ENCODE results near the gene CRMP1.
"Not testable (repeated sequence)": the region's sequence is repeated elsewhere in the genome, so short reads cannot be mapped to it uniquely, and the experiment has no call there.

Gene CRMP1

DNA sequence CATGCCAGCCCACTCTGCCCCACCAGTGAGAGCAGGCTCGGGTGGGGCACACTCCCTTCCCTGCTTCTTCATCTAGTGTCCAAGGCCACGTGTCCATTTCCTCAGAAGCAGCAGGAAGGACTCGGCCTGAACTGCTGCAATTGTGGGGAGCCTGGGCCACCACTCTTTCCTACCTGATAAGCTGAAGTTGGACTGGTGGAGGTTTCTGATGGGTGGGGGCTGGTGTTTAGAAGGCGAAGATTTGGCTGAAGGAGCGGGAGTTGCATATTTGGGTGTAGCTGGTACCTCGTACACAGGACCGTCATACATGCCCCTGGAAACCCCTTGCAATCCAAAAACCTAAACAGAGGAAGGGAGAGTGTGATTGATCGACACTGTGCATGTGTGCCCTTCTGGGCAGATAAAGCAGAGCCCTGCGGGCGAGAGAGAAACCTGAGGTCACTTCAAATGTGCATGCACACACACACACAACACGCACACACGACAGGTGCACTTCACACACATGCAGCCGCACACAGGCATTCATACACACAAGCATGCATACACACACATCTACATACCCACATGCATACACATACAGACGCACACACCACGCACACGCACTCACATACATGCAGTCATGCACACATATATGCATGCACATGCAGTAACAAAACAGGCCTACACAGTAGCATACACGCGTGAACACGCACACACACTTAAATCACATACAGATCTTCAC is 67.4 kb downstream of the CRMP1 start:
- in situ Hi-C loops (cut with HindIII; ENCODE audit: low sequenced_read_pairs), result no loop called here

DNA sequence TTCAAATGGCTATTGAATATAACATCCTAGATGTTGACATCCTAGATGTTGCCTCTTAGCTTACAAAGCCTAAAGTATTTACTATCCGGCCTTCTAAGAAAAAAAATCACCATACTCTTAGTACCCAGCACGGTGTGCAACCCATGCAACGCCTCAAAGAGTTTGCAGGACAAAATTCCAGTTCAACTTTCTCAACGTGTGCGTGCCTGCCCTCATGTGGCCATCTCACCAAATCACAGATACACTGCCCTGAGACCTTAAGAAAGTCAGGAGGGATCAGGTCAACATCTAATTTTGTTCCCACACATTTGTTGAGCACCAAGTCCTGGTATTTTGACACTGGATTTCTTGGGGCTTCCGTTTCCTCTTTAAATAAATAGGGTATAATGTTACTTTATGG is 68.3 kb downstream of the CRMP1 start:
- in situ Hi-C loops (cut with HindIII; ENCODE audit: low sequenced_read_pairs), result no loop called here

DNA sequence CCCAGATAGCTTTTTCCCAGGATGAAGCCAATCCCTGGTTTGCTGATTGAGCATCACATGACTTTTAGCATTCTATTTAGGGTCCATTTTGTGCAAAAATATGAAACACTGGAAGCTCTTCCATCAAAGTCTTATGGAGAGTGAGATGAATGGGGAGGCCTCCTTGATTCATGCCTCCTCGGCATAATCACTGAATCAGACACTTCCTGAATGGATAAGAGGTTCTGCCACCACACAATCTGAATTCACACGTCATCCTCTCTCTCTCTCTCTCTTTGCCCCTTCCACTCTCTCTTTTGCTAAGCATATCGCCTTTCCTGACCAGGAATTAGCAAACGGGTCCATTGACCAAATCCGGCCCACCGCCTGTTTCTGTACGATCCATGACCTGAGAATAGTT is 68.7 kb downstream of the CRMP1 start:
- in situ Hi-C loops (cut with HindIII; ENCODE audit: low sequenced_read_pairs), result no loop called here

- in situ Hi-C loops (cut with HindIII; ENCODE audit: low sequenced_read_pairs), result no loop called here
Observed at GRCh38 chr4:5823542-5824211, 69.2 kb downstream of the CRMP1 start.

- in situ Hi-C loops (cut with HindIII; ENCODE audit: low sequenced_read_pairs), result no loop called here
Observed at GRCh38 chr4:5822619-5823018, 70.3 kb downstream of the CRMP1 start.

- in situ Hi-C loops (cut with HindIII; ENCODE audit: low sequenced_read_pairs), result no loop called here
Observed at GRCh38 chr4:5821665-5822358, 71.1 kb downstream of the CRMP1 start.

DNA sequence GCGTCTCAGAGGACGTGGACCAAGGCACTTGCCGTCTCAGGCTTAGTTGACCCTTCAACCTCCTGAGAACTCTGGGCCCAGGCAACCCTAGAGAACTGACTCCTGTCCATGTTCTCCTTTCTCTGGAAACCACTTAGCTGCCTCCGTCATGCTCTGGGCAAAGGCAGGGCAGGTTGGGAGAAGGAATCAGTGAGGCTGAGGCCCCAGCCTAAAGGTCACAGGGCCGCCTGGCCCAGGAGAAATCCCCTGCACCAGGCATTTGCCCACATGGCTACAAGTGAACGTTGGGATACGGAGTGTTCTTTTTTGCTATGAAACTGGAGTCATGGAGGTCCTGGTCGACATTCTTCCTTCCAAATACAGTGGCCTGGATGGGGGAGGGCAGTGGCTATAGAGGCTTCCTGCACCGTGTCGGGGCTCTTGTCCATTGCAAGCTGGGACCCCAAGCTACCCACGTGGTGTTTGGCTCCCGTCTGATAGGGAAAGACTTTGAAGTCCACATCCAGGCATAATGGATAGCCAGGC is 76.0 kb downstream of the CRMP1 start:
- in situ Hi-C loops (cut with HindIII; ENCODE audit: low sequenced_read_pairs), result loop anchor here (5.0 kb wide), 1 partner anchor 45 kb away; no protein-coding TSS in a partner anchor

DNA sequence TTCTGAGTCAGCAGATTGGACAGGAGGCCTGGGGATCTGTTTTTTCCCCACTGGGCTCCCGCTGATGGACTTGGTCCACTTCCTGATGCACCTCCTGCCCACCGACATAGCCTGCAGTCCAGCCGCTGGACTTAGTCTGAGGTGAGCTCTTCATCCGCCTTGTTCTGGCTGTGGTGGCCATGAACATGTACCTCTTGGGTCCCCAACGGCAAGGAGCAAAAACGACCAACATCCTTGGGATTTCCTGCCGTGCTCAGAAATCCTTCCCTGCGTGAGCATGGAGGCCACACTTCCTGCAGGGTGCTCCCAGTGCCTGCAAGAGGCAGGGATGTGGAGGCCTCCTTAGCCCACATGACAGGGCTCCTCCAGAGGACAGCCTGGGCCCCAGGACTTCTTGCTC is 76.8 kb downstream of the CRMP1 start:
- in situ Hi-C loops (cut with HindIII; ENCODE audit: low sequenced_read_pairs), result loop anchor here (5.0 kb wide), 1 partner anchor 44 kb away; no protein-coding TSS in a partner anchor

- in situ Hi-C loops (cut with HindIII; ENCODE audit: low sequenced_read_pairs), result loop anchor here (5.0 kb wide), 1 partner anchor 43 kb away; no protein-coding TSS in a partner anchor
Observed at GRCh38 chr4:5815641-5816040, 77.2 kb downstream of the CRMP1 start.

DNA sequence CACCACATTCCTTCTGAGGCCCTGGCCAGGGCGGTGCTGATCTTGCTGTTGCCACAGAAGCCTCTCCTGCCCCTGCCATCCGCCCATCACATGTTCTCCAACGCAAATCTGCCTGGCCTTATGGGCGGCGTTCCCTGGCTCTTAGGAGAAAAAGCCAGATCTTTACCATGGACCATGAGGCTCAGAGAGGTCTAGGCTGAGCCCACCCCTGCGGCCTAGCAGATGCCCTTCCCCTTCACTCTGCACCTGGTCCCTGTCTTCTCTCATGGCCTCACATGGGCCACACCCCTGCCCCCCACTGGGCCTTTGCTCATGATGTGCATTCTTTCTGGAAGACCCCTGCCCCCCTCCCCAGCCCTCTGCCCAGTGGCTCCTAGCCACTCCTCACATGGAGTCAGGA is 78.5 kb downstream of the CRMP1 start:
- in situ Hi-C loops (cut with HindIII; ENCODE audit: low sequenced_read_pairs), result no loop called here

- in situ Hi-C loops (cut with HindIII; ENCODE audit: low sequenced_read_pairs), result no loop called here
Observed at GRCh38 chr4:5813882-5814255, 79.0 kb downstream of the CRMP1 start.

- in situ Hi-C loops (cut with HindIII; ENCODE audit: low sequenced_read_pairs), result no loop called here
Observed at GRCh38 chr4:5812506-5813229, 80.2 kb downstream of the CRMP1 start.

DNA sequence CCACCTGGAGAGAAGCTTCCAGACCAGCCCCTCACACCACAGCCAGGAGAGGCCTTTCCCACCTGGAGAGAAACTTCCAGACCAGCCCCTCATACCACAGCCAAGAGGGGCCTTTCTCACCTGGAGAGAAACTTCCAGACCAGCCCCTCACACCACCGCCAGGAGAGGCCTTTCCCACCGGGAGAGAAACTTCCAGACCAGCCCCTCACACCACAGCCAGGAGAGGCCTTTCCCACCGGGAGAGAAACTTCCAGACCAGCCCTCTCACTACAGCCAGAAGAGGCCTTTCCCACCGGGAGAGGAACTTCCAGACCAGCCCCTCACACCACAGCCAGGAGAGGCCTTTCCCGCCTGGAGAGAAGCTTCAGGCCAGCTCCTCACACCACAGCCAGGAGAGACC is 80.8 kb downstream of the CRMP1 start:
- in situ Hi-C loops (cut with HindIII; ENCODE audit: low sequenced_read_pairs), result not testable (repeated sequence)

DNA sequence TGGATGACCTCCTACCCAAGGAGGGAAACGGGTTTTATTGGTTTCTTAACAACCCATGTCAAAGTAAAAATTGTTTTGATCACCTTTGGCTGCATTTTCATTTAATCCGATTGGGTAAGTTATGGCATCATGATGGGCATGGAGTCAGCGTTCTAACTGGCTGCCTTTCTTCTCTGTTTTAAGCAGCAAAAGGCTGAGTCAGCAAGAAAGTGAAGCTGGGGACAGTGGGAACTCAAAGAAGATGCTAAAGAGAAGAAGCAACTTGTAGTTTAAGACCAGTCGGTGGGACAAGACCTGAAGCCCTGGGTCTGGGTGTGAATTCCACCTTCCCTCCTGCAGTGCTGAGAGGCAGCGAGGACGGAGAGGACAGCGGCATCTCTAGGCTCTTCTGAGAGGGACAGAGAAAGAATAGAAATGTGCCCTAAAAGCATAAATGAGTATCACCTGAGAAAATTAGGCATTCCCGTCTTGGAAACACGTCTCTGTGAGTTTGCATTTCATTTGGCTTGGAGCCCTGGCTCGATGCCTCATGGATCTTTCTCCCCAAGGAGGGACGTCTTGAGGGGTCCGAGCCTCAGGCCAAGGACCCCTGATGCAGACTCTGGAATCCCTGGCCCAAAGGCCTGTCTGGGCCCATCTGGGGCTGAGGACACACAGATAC is 82.0 kb downstream of the CRMP1 start:
- in situ Hi-C loops (cut with HindIII; ENCODE audit: low sequenced_read_pairs), result no loop called here

DNA sequence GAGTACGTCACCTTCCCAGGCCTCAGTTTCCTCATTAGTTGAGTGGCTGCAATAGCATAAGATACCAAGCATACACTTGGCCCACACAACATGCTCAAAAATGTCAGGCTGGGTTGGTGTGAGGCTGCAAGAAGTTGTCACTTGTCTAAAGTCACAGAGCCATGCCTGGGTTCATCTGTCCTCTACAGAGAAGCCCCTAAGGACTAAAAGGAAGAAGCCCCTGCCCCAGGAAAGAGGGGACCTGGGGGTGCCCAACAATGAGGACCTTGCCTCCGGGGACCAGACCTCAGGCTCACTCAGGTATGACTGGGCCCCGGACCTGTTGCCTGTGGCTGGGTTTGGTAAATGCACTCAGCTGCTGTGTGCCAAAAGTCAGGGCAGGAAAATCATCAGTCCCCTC is 82.7 kb downstream of the CRMP1 start:
- in situ Hi-C loops (cut with HindIII; ENCODE audit: low sequenced_read_pairs), result no loop called here

GRCh38 chr4:5809216-5809776 is 83.6 kb downstream of the CRMP1 start:
- in situ Hi-C loops (cut with HindIII; ENCODE audit: low sequenced_read_pairs), result no loop called here

DNA sequence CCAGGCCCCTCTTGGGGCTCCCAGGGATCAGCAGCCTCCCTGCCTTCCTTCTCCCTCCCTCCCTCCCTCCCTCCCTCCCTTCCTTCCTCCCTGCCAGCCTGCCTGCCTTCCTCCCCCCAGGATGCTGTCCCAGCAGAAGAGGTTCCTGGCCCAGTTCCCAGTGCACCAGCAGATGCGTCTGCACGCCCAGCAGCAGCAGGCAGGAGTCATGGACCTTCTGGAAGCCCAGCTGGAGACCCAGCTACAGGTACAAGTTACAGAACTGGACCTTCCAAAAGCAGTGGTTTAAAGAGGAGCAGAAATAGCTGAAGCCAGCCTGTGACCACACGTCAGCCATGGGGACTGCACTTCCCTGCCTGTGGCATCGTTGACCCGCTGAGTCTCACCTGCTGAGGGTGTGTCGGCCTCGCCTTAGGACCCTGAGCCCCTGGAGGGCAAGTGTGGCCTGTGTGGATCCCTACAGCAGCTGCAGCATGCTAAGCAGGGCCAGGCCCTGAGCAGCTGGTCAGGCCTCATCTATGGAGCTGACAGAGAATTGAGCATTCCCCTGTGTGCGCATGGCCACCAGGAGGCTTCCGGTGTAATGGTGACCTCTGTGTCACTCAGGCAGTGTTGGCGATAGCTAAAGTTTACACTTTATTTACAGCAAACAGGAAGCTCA is 84.7 kb downstream of the CRMP1 start:
- in situ Hi-C loops (cut with HindIII; ENCODE audit: low sequenced_read_pairs), result no loop called here

DNA sequence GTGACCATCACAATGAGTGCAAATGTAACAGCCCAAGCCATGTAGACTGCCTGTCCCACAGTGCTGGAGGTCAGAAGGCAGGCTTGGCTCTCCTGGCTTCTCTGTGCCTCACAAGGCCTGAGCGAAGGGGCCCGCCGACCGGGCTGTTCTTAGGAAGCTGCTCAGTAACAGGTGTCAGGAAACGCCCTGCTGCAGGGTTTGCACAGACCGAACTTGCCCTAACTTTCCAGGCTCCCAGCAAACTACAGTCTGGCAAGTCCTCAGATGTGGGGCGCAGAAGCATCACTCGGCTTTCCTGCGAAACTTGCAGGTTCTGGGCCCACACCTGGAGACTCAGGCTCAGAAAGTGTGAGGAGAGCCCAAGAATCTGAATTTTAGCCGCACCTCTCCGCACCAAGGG is 87.6 kb downstream of the CRMP1 start:
- in situ Hi-C loops (cut with HindIII; ENCODE audit: low sequenced_read_pairs), result no loop called here

DNA sequence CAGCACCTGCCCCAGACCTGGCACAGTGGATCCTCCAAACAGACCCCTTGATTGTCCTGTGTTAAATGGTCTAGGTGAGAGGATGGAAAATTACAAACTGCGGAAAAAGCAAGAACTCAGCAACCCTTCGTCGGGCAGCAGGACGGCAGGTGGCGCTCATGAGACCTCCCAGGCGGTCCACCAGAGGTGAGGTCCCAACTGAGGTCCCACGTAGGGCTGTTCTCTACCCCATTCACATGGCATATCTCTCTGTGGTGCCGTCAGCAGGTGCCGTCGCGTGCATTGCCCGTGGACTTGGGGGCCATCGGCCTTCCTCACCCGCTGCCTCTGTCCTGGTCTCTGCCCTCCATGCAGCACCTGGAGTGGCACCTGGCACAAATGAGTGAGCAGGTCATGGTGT is 88.2 kb downstream of the CRMP1 start:
- in situ Hi-C loops (cut with HindIII; ENCODE audit: low sequenced_read_pairs), result no loop called here

GRCh38 chr4:5802565-5802964 is 90.3 kb downstream of the CRMP1 start:
- in situ Hi-C loops (cut with HindIII; ENCODE audit: low sequenced_read_pairs), result no loop called here
